T-helper 9 cell (primary cell): ENCODE measurements around the gene TBX18.

Source experiments
- DNase-seq: peaks from one replicate; pipeline ENCODE4 v3.0.0-alpha.2; 2020

Gene TBX18

DNA sequence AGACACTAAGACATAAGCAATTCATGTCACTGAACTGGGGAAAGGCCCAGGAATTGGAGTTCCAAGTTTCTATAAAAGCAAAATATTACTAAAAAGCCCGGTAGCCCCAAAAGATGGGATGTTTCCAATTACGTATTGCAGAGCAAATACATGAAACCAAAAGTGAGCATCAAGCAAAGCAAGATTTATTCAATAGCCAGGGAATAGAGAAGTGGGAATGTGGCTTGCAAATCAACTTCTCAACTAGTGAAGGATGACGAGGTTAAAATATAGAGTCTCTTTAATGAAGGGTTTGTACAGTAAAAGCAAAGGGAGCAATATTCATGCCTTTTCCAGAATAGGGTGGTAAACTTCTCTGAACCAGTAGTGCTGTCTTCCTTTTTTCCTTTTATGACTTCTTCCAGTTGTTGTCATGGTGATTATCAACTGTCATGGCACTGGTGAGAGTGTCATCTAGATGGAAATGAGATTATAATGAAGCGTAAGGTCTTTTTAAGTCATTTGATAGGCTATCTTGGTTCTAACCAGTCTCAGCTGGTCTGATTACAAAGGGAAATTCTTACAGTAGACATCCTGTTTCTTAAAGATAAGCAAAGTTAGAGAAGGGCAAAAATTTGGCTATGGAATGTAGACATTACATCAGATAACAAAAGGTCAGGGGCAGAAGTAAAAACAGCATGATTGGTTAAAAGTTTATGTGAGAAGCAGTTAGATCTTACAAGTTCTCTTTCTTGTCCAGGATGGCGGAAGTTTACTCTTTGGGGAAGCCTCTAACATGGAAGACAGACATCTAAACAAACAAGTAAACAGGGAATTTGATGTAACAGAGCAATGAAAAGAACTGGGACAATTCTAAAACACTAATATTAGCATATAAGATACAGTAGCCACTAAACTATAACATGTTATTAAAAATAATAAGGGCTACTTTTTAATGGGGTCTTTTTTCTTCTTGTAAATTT lies 96.9 kb downstream of the TBX18 start:
- DNase-seq: no peak

DNA sequence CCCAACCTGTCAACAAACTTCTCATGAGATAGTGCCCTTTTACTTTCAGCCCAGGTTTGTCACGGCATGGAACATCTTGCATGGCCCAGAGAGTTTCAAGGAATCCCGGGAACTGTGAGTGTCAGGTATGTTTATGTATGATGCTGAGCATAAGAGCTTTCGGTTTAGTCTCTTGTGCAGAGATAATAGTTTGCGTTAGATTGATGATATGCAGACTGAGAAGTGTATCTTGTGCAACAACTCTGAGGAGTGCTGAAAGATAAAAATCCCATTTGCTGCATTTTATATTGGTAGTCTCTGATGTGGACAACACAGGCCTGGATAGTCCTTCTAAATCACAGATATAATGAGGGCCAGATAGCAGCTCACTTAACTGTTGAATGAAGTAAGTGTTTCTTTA lies 99.0 kb downstream of the TBX18 start:
- DNase-seq: no peak

DNA sequence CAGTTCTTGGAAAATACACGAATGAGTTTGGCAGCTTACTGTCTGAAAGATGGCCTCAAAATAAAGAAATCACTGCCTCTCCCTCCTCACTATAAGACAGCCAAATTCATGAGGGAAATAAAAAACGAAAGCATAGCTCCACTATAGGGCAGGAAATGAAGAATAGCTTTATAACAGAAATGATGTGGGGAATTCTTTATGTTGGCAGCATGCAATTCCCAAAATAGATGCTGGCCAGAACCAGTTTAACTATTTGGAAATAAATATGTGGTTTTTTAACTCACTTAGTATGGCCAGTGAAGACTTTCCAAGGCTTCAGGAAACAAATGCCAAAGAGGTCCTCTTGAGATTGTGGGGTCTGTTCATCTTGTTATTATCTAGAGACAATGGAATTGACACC lies 100.5 kb downstream of the TBX18 start:
- no peak for DNase-seq

DNA sequence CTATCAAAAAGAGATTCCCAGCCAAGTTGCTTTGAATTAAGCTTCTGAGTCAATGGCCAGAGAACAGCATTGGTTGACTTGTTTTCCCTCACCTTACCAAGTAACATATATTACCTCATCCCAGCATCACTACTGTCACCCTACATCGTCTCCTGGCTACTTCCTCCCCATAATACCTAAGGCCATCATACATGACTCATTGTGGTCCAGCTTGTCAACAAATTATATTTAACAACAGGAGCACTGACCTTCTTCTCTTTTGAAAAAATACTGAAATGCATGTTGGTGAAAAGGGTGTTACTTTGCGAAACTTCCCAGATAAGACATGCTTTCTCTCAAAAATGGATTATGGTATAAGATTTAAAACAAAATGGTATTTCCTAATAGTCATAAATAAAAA lies 106.9 kb downstream of the TBX18 start:
- no peak for DNase-seq

DNA sequence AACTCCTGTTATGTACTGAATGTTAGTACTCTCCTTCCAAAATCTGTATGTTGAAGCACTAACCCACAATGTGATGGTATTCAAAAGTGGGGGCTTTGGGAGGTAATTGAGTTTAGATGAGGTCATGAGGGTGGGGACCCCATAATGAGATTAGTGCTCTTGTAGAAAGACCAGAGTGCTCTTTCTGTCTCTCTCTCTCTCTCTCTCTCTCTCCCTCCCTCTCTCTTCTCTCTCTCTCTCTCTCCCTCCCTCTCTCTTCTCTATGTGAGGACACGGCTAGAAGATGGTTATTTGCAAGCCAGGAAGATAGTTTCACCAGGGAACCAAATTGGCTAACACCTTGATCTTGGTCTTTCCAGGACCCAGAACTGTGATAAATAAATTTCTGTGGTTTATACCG lies 107.4 kb downstream of the TBX18 start:
- no peak for DNase-seq

DNA sequence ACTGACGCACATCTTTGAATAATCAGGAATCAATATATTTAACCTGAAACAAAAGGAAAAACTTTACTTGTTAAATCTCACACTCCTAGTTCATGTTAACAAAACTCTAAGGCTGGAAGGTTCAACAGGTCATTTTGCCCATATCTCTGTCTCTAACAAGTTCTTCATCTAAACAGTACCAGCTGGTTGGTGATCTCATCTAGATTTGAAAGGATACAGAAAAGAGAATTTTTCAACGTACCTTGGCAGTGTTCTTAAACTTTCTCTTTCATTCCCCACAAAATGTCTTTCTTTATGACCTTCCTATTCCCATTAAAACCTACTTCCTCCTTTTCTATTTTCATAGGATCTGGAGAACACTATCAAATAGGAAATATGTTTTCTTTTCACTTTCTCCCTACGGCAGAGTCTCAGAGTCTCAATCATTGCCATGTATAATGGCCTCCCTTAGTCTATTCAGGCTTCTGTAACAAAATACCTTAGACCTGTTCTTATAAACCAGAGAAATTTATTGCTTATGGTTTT lies 111.3 kb downstream of the TBX18 start:
- no peak for DNase-seq

DNA sequence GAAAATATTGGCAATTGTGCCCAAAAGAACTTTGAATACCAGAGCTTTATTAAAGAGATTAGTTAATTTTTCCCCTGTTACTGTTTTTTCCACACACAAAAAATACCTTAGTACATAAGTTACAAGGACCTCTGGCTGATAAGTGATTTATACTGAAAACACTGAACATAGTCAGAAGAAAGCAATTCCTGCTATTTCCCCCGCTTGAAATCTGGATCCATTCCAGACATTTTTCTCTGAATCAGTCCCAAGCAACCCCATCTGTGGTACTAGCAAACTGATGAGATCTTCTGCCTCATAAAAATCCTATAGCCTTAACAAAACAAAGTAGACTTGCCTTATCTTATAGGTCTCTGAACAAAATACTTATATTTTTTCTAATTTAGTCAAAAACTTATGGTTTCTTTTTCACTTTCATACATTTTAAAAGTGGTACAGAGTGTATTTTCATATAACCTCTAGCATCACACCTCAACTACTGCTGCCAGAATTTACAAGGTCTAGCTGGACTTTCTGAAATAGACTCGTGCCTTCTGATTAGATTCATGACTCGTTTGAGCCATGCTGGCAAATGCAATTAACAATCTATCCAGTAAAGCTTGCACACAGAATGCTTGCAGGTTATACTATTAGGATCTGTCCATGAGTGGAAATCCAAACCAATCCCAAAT lies 111.9 kb downstream of the TBX18 start:
- no peak for DNase-seq

DNA sequence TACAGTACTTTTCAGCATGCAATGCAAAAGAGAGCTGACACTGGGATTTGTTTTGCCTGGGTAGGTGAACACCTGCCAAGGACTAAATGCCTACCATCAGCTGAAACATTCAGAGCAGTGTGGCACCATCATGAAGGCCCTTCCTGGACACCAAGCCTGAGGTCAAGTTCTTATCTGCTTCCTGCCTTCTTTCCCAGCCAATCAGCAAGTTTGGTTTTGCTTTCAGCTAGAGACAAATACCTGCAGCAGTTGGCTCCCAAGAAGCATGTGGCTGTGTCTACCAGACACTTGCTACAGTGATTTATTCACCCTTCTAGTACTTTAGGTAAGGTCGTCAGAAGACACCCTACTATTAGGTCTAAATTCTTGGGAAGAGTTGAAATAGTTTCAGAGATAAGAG lies 112.8 kb downstream of the TBX18 start:
- no peak for DNase-seq

DNA sequence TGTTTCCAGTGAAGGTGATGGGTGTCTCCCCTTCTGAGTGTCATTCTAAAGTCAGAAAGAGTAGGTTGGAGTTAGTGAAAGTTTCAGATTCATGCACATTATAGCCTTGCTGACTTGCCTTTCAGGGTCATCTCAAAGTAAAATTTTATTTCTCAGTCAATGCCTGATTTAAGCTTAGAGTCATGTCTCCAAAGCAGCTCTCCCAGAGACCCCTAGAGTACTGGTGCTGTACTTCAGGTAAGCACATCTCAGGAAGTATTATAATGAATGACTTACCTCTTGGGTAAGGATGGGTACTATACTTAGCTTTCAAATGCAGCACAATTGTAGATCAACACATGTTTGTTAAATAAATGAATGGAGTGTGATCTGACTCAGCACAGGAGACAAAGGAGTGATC lies 116.0 kb downstream of the TBX18 start:
- DNase-seq: no peak

DNA sequence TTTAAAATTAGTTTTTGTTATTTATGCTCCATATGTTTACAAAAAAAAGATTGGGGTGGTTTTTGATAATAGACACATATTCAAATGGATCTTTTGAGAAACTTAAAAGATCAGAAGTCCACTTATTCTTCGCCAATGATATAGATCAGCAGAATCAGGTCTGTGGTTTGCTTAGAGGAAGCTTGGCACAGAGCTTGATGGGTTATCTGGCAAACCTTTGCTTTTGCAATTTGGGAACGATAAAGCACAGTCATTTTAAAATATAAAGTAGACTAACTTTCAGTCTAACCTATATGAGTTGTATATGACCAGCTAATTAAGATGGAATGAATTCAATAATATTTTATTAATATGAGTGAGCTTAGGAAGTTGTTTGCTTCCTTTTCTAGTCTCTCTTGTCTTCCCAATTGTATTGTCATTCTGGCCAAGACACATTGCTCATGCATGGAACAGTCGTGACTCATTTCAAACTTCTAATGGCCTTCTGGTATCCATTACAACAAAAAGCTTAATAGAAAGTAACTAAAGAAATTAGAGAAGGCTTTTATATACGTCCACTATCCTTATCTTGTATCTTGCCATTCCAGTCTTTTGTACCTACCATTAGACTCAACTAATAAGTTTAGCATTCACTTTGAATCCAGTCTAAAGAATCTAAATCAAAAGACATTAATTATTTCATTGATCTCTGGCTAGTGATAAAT lies 118.7 kb downstream of the TBX18 start:
- no peak for DNase-seq

DNA sequence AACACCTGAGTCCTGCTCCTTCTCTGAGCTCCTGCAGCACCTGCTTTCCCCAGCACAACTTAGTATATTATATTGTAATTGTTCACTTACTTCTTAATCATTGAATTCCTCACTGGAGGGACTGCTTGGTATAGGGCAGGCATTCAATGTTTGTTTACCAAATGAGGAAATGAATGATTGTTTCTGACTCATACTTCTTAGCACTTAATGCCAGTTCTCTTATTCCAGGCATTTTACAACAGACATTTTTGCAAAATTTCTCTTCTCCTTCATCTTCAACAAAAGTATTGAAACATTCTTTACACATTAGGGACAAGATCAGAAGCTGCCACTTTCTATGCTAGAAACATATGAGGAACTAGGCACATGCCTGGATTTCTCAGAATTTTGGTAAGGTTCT lies 119.4 kb downstream of the TBX18 start:
- no peak for DNase-seq

DNA sequence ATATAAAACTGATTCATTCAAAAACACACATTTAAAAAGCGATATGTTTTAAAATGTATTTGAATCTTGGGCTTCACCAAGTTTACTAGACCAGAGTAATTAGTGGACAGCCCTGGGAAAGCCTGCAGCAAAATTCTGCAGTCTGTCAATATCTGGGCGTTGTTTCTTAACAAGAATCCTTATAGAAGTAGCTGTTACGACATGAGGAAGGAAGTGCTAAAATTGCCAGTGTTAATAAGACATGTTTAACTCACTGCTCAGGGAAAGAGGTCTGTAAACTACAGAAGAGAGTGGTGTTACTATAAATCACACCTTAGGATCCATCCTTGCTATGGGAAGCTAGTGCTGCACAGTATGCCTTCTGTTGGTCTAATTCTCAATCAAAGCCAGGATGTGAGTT lies 120.6 kb downstream of the TBX18 start:
- no peak for DNase-seq

DNA sequence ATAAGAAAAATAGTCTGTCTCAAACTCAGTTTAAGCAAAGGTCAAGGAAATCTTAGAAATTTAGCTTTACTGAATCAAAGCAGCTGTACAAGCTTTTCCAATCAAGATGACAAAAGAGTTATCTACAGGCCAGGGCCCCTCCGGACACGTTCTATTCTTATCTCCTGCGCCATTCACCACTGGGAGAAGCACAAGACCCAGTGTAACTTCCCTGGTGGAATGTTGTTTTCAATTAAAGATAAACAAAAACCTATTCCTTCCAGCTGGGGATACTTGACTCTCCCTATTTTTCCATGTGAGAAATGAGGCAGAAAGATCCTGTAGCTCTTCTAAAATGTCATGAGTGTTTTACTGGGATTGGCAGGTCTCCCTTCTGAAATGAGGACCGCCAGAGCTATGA lies 123.3 kb downstream of the TBX18 start:
- DNase-seq: no peak

DNA sequence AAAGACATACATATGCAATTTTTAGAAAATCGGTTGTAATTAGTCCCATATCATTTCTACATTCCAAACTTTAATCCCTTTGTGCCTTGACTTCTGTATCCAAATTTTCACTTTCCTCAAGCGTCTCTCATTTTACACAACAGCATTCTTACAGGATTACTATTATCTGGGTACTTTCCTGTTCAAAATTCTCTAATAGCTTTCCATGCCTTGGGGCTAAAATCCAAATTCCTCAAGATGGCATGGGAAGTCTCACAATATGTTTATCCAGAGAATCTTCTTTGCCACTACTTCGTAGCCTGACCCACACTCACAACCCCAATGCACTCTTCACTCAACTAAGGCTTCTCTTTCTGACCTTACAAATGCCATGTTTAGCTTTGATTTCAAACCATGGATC lies 125.0 kb downstream of the TBX18 start:
- DNase-seq: no peak

DNA sequence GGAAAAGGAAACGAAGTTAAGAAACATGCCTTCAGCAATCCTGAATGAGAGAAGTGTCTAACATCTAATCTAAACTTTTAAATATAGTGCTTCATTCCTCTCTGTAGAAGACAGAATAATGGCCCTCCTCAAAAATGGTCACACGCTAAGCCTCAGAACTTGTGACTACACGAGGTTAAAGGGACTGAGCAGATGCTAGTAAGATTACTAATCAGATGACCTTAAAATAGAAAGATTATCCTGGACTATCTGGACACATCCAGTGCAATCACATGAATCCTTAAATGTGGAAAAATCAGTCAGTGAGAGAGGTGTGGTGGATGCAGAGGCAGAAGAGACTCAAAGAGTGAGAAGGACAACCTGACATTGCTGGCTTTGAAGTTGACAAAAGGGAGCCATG lies 126.1 kb downstream of the TBX18 start:
- DNase-seq: no peak
